GM21528 (cell line): Measurements from ENCODE around the gene TMEM9.

Experiments used
- ATAC-seq: cut with Tn5 transposase; IDR thresholded peaks from one replicate; pipeline ENCODE4 v1.9.1; 2021; ENCODE audit warnings: mild to moderate bottlenecking, moderate library complexity; ENCODE audit not compliant: unreplicated experiment, low FRiP score

Gene TMEM9

DNA sequence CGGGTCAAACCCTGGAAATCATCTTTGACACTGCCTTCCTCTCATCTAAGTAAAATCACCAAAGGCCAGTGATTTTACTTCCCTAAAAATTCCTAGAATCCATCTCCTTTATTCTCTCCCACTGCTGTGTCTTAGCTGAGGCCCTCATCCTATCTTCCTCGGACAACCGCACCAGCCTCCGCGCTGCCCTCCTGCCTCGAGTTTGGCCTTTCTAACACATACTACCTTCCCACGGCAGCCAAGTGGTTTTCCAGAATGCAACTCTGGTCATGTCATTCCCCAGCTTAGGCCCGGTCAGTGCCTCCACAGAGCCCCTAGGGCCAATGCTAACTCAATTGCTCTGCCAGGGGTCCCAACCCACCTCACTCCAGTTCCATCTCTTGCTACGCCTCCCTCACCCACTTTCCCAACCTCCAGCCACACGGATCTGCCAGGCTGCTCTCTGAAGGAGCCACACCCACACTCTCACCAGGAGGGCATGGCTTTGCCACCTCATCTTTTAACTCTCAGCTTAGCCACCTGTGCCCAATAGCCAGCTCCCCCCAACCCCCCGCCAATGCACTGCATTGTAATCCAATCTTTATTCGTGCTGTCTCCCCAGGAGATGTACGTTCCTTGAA is 6.8 kb downstream of the TMEM9 start:
- ATAC-seq: no peak

DNA sequence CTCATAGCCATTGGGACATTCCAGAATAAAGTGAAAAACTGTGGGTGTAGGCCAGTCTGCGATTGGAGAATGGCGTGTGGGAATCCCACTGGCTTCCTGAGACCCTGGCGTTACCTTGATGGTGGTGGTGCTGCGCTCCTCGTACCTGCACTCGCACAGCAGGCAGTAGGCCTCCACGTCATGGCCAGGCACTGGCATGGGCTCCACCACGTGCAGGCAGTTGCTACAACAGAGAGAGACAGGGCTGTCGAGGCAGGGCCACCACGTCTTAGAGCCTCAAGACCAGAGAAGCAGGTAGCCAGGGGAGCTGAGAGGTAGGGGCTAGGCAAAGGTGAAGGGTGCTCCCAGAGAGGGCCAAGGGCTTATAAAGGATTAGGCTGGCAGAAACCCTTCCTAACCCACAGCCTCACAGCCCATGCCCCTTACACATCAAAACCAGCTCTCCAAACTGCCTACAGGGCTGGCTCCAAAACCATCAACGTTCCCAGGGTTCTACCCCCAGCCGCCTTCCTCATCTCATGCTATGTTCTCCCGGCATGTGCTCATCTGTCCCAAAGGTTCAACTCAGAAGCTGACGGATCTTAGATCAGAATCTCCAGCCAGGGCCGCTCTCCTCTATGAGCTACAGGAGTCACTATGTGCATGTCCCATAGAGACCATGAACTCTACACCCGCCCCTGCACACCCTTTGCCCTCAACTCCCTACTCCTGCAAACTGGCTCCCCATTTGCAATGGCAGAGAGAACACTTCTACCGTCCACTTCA is 7.5 kb downstream of the TMEM9 start:
- ATAC-seq: no peak

DNA sequence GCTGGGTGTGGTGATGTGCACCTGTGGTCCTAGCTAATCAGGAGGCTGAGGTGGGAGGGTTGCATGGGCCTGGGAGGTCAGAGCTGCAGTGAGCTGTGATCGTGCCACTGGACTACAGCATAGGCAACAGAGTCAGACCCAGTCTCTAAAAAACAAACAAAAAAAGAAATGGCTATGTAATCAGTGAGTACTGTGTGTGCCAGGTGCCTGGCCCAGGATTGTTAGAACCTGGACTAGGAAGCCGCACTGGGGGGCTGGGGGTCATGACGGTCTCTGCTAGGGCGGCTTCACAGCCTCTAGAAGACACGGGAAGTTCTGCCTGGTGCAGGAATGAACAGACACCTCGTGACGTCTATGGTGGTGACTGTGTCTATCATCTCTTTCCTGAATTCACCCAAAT is 8.5 kb downstream of the TMEM9 start:
- no peak for ATAC-seq

DNA sequence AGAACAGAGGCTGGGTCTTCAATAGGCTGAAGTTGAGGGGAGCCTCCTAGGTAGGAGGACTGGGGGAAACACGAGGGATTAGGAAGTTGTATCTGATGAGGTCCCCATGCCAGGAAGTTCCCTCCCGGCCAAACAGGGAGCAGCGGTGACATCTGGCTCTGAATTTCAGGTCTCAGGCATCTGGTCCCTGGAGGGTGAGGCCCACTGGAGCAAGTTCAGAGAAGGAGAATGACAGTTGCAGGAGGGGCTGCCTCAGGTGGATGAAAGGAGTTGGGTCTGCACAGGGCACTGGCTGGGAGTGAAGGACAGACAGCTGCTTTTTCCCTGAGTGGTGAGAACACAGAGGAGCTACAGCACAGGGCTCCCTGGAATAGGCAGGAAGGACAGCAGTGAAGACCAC is 9.1 kb downstream of the TMEM9 start:
- ATAC-seq: no peak

DNA sequence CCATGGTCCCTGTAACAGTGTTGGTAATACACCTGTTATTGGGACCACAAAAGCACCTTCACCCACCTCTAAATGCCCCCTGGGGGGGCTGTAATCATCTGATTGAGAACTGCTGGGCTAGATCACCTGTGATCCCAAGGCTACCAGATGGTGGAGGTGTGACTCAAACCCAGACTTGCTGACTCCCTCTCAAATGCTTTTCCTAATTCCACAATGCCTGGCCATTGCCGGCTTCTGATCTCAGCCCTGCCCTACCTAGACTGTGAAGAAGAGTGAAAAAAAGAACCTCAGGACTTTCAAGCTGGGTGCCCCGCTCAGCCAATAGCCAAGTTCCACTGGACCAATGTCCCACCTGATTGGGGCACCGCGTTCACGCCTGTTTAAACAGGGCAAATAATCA is 9.6 kb downstream of the TMEM9 start:
- no peak for ATAC-seq

DNA sequence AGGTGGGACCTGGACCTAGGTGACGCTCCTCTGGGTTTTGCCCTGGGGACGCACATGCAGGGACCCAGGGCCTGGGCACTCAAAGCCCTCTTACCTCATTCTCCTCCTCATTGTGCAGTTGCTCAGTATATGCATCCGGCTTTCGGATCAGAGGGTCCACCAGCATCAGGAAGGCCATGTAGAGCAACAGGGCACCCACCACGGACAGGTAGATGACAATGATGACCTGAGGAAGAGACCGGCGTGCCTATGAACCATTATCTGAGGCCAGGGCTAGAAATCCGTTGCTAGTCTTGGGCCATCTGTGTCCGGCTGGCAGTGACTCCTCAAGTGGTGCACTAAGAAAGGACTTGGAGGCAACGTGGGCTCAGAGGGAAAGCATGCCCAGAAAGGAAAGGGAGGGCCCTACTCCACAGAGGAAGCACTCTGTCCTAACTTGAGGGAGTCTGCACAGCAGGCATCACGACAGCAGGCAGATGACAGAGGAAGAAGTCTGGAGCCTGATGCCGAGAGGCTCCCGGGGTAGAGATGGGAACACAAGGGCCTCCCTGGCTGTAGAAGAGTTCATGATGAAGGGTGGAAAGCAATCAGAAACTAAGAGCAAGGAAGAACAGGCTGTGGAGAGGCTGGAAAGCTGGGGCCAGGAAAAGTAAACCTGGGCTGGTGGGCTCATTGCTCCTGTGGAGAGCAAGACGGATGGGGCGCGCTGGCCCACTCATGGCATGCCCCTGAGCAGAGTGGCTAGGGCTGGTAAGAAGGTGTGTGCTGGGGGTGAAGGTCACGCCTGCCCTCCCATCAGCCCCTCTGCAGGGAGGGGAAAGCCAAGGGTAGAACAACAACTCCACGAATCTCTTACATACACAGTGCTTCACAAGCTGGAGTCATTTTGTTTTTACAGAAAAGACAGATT is 10.3 kb downstream of the TMEM9 start:
- ATAC-seq: no peak

DNA sequence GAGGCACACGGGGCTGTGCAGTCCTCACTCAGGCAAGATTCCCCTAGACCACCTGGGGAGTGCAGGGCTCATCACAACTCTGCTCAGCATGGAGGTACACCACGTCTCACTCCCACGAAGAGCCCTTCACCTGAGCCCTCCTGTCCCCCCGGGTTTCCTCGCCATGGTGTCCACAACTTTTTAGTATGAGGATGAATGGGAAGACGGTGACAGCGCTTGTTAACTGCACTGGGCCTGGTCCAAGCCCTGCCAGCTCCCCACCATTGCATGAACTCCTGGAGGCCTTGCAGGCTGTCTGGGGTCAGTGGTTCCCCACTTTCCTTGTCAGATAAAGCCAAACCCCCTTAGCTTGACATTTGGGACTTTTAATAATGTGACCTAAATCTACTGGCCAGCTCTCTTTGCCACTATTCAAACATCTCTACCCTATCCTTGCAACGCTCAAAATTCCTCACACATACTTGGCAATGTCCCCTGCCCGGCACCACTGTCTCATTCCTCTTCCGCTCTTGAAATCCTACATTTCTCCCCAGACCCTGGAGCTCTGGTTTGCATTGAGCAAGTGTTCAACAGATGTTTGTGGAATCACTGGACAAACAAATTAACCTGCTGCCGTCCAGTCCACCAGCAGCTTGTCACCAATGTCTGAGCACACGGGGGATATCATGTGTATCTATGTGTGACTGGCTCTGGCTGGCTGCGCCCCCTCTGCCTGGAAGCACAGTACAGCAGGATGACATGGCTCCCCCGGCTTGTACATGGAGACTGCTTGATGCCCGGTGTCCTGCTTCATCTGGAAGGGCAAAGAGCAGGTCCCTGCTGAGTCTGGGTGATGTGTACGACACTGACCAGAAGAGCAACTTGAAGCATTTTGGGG is 11.2 kb downstream of the TMEM9 start:
- ATAC-seq: no peak

DNA sequence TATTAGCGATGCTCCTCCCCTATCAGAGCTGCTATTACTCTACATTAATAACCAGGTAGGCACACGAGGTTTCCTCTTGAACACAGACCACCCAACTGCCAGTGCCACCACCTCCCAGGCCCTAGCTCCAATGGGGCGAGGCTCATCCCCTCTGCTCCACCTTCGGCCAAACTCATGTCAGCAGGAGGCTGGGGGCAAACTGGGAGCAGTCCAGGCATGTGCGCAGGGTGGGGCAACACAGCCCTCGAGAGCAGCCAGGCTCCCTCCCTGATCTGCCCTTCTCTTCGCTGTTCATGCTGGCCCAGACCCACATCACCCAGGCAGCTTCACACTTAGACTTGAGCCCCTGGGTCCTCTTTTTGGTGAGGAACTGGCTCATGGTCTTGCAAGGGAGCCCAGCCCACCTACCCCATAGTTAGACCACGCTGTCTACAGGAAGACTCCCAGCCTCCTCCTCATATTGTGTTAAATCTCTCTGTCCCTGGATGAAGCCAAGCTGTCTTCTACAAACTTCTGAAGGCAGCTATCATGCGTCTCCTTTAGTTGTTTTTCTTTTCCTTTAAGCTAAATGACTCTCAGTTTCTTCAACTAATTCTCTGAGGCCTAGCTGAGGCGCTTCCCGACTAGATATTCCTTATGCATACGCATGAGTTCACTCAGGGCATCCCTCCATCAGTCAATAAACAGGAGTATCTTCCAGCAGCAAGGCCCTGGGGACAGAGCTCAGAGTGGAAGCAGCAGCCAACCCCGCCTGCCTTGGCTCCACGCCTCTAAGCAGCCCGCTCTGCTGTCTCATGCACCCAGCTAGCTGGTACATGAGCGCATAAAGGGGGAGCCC is 12.0 kb downstream of the TMEM9 start:
- no peak for ATAC-seq

DNA sequence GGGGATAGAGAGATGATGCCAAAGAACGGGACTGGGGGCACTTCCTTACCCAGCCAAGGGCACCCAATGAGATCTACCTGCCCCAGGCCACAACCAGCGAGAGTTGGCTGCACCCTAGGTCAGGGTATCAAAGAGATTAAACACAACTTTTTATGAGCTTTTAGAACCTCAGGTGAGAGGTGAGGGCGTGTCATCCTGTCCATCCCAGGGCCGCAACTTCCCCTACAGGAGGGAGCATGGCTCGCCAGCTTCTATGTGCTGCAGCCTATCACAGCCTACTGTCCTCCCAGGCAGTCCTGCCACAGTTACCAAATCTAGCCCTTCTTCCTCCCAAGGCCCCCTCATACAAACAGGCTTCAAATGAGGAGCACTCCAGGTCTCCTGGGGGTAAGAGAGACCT is 12.9 kb downstream of the TMEM9 start:
- no peak for ATAC-seq

DNA sequence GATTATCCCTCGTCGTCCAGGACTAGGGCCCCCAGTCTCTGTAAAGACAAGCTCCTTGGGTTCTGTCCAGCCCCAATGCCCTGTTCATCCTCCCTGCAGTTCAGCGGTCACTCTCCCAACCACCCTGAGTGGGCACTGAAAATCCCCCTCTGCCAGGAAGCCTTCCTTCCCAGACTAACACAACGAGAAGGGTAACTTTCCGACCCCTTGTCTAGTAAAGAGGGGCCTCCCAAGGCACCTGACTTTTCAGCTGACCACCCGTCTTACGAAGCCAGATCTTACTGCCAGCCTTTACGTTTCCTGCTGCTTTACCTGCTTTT is 13.4 kb downstream of the TMEM9 start:
- no peak for ATAC-seq

DNA sequence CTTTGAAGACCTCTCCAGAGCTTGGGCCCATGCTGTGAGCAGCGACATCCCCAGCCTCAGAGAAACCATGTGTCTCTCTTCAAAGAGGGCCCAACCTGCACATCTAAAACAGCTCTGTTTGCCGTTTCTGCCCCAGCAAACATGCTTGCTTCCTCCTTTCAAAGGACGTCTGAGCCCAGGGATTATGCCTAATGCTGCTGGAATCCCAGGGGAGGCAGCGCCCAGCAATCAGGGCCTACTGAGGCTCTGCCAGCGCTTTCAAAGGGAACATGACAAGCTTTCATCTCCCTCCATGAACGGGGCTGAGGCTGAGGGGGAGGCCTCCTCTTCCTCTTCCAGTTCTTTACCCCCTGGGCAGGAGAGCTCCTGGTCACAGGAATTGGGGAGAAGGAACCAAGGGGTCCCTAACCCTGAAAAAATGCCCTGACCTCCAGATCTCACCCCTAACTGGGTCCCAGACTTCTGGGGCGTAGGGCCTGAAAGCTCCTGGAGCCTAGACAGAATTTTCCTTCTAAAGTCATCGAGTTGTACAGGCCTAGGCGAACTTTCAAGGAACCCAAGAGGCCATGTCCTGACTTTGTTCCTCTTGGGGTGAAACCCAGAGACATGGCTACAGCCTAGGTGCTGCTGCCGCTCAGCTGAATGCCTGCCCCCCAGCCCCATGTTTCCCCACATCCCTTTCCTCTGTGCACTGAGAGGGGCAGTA is 13.9 kb downstream of the TMEM9 start:
- ATAC-seq: no peak

DNA sequence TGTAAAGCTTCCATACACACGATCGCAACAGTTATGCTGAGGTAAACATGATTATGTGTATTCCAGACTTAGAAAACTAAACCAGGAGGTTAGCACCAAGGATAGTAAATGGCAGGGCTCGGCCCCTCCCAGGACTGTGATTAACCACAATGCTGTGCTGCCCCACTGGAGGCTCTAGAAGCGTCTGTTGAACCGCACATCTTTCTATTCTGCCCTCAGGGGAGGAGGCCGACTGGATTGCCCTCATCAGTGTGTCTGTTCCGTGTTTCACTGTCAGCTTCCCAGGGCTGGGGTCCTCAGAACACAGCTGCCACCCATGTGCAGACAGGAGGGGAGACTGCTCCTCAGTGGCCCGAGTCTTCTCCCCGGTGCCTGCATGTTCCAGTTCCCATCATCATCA is 14.5 kb downstream of the TMEM9 start:
- no peak for ATAC-seq

DNA sequence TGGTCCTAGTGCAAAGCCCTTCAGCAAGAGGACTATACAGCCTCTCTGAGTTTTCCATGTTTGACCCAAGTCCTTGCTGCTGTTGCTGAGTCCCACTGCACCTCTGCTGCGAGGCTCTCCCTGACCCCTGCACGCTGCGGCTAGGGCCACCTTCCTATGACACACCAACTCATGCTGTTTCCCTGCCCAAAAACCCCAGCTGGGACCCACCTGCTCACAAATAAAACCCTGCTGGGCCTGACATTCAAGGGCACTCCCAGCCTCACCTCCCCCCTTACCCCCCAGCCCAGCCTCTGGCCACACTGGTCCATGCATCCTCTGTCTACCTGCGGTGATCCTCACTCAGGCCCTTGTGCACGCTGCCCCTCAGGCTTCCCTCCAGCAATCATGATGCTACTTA is 15.0 kb downstream of the TMEM9 start:
- no peak for ATAC-seq

DNA sequence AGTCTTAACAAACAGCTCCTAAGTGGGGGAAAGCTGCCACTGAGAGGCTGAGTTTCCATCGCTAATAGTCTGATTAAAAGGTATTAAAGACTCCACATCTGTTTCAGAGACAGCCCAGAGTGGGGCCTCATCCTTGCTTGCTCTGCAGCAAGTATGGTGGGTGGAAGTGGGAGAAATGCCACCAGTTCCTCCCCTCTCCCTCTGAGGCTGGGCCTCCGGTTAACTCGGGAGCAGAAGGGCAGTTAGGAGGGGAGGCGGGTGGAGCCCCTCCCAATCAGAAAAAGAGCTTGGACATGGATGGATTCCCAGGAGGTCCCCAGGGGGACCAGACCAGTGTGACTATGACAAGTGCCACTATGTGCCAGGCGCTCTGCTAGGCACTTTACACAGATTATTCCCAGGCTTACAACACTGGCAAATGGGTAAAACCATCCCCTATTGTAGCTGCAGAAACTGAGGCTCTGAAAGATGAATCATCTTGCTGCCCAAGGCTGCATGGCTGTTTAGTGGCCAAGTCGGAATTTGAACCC is 15.9 kb downstream of the TMEM9 start:
- ATAC-seq: no peak

DNA sequence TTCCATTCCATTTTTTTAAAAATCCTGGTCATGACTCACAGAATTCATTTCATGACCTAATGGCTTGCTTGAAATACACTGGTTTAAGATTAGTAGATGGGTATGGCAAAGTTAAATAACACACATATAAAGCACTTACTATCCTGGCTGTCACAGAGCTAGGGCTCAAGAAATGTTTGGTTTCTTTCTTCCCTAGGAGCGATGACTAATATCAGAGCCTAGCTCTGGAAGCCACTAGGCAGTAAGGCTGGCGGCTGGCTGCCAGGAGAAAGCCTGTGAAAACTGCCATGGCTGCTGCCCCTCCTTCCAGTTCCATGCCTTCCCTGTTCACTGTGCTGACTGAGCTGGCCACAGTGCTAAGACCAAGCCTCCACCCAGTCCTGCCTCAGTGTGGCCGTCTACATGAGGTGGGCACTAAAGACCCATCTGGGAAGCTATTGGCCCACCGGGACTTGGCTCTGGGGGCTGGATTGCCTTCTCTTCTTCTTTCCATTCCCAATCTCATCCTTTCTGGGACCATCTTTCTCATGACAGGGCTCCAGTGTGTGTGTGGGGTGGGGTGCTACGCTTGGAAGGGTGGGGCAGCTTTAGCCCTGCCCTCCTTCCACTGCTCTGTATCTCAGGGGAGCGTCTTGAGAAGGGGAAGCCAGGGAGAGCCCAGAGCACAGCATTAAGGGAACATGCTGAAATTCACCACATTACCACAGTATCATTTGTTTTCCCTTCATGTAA is 16.5 kb downstream of the TMEM9 start:
- no peak for ATAC-seq

DNA sequence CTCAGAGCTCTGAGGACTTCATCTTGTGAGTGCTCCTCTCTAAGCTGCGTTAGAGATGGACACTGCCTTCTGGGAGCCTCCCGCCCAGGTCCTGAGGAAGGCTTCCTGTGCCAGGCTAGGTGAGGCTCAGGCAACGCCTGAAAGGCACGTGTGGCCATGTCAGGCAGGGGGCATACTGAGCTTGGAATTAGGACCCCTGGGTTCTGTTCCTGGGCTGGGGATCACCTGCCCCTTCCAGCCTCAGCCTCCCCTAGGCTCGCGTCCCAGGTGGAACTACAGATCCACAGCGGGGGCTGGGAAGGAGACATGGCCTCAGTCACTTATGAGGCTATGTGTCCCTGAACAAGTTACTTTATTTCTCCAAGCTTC is 17.3 kb downstream of the TMEM9 start:
- no peak for ATAC-seq

DNA sequence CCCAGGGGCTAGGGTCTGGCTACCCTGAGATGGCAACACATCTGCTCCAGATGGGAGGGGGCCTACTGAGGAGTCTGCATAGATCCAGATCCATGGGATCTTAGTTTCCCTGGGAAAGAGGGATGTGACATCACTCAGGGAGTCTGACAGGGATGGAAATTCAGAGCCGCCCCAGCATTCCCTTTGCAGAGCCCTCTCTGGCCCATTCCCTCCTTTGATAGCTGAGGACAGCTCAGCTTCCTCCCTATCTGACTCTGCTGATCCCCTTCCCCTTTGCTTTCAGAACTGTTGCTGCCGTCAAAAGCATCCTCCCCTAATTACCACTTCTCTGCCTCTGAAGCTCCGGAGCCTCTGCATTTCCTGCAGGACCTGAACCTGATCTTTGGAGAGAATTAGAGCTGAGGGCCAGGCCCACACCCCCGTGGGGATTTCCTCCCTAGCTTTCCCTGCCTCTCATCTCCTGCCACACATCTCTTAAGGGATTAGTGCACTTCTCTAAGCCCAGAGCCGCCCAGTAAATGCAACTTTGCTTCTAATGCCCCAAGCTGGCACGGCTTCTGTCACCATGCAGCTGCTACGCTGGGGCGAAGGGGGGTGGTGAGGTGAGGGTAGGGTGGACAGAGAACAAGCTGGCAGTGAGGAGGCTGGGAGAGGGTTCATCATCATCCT is 17.8 kb downstream of the TMEM9 start:
- no peak for ATAC-seq

DNA sequence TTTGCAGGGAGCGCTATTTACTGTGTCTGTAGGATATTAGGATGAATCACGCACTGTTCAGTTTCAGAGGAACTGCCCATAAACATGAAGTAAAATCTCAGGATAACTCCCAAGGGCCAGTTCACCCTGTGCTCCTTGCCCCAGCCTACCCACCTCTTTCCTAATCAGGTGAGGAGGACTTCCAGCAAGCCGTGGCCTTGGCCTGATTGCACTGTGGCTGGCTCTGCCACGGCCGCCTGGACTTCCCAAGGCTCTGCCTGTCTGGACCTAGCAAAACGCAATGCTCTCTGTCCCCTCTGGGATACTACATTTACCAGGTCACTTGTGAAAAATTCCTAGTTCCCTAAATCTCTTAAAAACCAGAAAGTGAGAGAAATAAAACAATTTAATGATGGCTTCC is 19.9 kb downstream of the TMEM9 start:
- no peak for ATAC-seq
